ENCODE results near the gene EPSTI1. TPM values are rescaled to one million over a fixed set of nuclear protein-coding genes. Genes with fewer than 3 reads are reported as not detected.

Gene EPSTI1
- total and polyA plus RNA-seq, 12 donors, result 1.8 to 31.3 (median 3.7) TPM

DNA sequence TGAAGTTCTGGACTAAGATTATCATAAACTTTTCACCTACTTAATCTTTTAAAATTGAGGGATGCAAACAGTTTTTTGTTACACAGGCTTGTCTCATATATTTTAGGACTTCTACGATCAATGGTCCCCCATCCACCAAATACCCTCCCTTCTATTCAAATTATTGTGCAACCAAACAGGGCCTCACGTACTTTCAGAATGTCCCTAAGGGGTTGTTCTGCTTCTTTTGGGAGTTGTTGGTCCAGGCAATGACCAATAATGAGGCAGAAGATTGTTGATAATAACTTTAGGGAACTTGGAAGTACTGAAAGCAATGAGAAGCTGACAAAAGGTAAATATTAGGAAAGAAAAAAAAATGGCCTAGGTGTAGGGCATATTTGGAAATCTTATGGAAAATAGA, 34.2 kb upstream of the EPSTI1 start:
- DNase-seq (no peak), ATAC-seq (no peak)
- H3K36me3 ChIP-seq, result peaks cover 0 to 18% (median 0%) of the 10 kb centered on the region in 9 donors
- no peak overlapping the region for H3K4me3 ChIP-seq
- H3K4me1 ChIP-seq, result peaks cover 0 to 63% (median 32%) of the 10 kb centered on the region in 9 donors
- no peaks in the 10 kb centered on the region for H3K27me3 ChIP-seq
- 41 to 48% methylated on average over 2 of the region's 2 CpGs for WGBS, 2 donors
- no peaks in the 10 kb centered on the region for H3K9me3 ChIP-seq
- intact Hi-C loops (cut with DNase I), result loop anchor here in 1 of 10 donors (10.0 kb wide), 1 partner anchor 59 kb away; no protein-coding TSS in a partner anchor
- TF ChIP-seq CTCF (IDR thresholded peaks at IDR 0.05), result no peak
- no peak overlapping the region for H3K27ac ChIP-seq

DNA sequence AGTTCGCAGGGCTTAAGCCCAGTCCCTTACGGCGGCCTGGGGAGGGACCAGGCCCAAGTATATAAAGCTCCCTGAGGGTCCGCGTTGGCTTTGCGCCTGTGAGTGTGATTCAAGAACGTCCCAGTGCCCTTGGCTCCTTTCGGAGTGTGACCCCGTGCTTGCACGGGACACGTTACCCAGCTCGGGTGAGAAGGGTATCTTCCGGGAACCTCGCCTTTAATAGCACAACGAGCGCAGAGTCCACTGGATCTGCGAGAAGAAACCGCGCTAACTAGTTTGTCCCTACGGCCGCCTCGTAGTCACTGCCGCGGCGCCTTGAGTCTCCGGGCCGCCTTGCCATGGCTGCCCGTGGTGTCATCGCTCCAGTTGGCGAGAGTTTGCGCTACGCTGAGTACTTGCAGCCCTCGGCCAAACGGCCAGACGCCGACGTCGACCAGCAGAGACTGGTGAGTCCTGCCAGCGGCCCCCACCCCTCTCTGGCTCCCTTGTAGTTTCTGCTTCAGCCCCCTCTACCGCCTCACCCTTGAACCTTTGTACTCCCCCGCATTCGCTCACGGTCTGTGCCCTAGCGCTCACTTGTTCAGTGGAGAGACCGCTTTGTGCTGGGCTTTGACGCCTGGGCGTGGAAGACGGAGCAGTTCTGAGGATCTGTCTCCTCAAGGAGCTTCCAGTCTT, 31.4 kb upstream of the EPSTI1 start, which contains the start of gene DNAJC15:
Gene DNAJC15 (plus strand): TSS at position 298 of the 675 bp plus-strand sequence. CDS start 41 bp downstream, at position 339.
- DNase-seq (peak; percentile 86 to 93), ATAC-seq (peak; percentile 92 to 98 (median 95))
- WGBS, 2 donors, result 1 to 2% methylated on average over 48 of the region's 48 CpGs
- Histone ChIP-seq H3K4me1 (peaks cover 0 to 43% (median 23%) of the 10 kb centered on the region in 9 donors), H3K27ac (peak within 1 kb of the TSS; percentile 53 to 95 (median 90)), H3K36me3 (peaks cover 0 to 16% (median 0%) of the 10 kb centered on the region in 9 donors), H3K9me3 (no peaks in the 10 kb centered on the region), H3K4me3 (peak within 1 kb of the TSS; percentile 57 to 78 (median 70)), H3K27me3 (no peaks in the 10 kb centered on the region)
- intact Hi-C loops (cut with DNase I), result loop anchor here in 2 of 10 donors (2.0 to 10.0 kb wide), 3 partner anchors 31 to 61 kb away; partner anchors contain the start of gene EPSTI1 (in 1 of the 2)
- TF ChIP-seq CTCF (IDR thresholded peaks at IDR 0.05), result peak in 5 of 9 donors; percentile 6 to 46 (median 38)

DNA sequence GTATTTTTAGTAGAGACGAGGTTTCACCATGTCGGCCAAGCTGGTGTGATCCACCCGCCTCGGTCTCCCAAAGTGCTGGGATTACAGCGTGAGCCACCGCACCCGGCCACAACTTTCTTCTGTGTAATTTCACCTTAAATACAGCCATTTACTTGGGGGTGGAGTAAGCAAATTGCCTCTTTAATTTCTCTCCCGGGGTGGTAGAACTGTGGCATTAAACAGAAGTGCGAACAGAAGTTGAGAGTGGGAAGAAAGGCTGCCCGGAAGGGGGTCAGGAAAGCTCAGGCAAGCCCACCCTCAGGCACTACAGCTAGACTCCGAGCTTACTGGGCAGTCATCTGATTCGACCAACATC, 30.9 kb upstream of the EPSTI1 start:
- WGBS, 2 donors, result 48 to 55% methylated on average over 12 of the region's 12 CpGs
- H3K36me3 ChIP-seq, result peaks cover 0 to 11% (median 0%) of the 10 kb centered on the region in 9 donors
- H3K4me1 ChIP-seq, result peaks cover 0 to 38% (median 19%) of the 10 kb centered on the region in 9 donors
- ATAC-seq (peak in 3 of 8 donors; percentile 1 to 6 (median 6)), DNase-seq (no peak)
- peak overlapping the region; percentile 53 to 95 (median 90) for H3K27ac ChIP-seq
- peak overlapping the region; percentile 57 to 78 (median 70) for H3K4me3 ChIP-seq
- TF ChIP-seq CTCF (IDR thresholded peaks at IDR 0.05), result no peak
- no peaks in the 10 kb centered on the region for H3K9me3 ChIP-seq
- intact Hi-C loops (cut with DNase I), result loop anchor here in 2 of 10 donors (2.0 to 10.0 kb wide), 3 partner anchors 30 to 62 kb away; partner anchors contain the start of gene EPSTI1 (in 1 of the 2)
- H3K27me3 ChIP-seq, result no peaks in the 10 kb centered on the region

- 89% methylated on average over 11 of the region's 11 CpGs for WGBS, 2 donors
- Histone ChIP-seq H3K4me1 (peaks cover 0 to 37% (median 17%) of the 10 kb centered on the region in 9 donors), H3K4me3 (no peak overlapping the region), H3K27ac (peak overlapping the region in 1 of 10 donors; percentile 83), H3K9me3 (no peaks in the 10 kb centered on the region), H3K36me3 (peaks cover 0 to 3% (median 0%) of the 10 kb centered on the region in 9 donors), H3K27me3 (no peaks in the 10 kb centered on the region)
- no peak for ATAC-seq
- no peak for DNase-seq
- TF ChIP-seq CTCF (IDR thresholded peaks at IDR 0.05), result no peak
- intact Hi-C loops (cut with DNase I), result loop anchor here in 2 of 10 donors (2.0 to 10.0 kb wide), 3 partner anchors 29 to 63 kb away; partner anchors contain the start of gene EPSTI1 (in 1 of the 2)
Observed at GRCh38 chr13:43021926-43022670, 30.1 kb upstream of the EPSTI1 start.

Measured in heart right ventricle (tissue), 16 donors.